ENCODE data around the gene TESPA1. TPM values are rescaled to one million over a fixed set of nuclear protein-coding genes. Genes with fewer than 3 reads are reported as not detected.
"Not testable (repeated sequence)": the region's sequence is repeated elsewhere in the genome, so short reads cannot be mapped to it uniquely, and the experiment has no call there.

TESPA1 gene
- total RNA-seq, 2 donors from 2014 or later, result 0.28 TPM; not detected in 1

GRCh38 chr12:54989829-54990228, 5.3 kb upstream of the TESPA1 start:
- no peaks in the 10 kb centered on the region for H3K36me3 ChIP-seq
- no peaks in the 10 kb centered on the region for H3K4me1 ChIP-seq (ENCODE audit: control insufficient read depth in 1 of 2, low read depth in 2 of 2)
- no peak overlapping the region for H3K27ac ChIP-seq
- no peaks in the 10 kb centered on the region for H3K9me3 ChIP-seq
- DNase-seq (ENCODE audit: low spot score) (no peak), ATAC-seq (ENCODE audit: insufficient number of reproducible peaks, low FRiP score, low read depth) (no peak)
- no peaks in the 10 kb centered on the region for H3K27me3 ChIP-seq (replicated peaks; ENCODE audit: insufficient read depth)
- H3K4me3 ChIP-seq, result no peak overlapping the region
- TF ChIP-seq CTCF (IDR thresholded peaks at IDR 0.05), result no peak

- no peak for TF ChIP-seq CTCF (IDR thresholded peaks at IDR 0.05)
- Histone ChIP-seq H3K36me3 (no peaks in the 10 kb centered on the region), H3K27ac (no peak overlapping the region), H3K9me3 (no peaks in the 10 kb centered on the region), H3K27me3 (replicated peaks; ENCODE audit: insufficient read depth) (no peaks in the 10 kb centered on the region), H3K4me1 (ENCODE audit: control insufficient read depth in 1 of 2, low read depth in 2 of 2) (no peaks in the 10 kb centered on the region), H3K4me3 (no peak overlapping the region)
- DNase-seq (ENCODE audit: low spot score) (no peak), ATAC-seq (ENCODE audit: insufficient number of reproducible peaks, low FRiP score, low read depth) (no peak)
These were observed 4.0 kb upstream of the TESPA1 start for GRCh38 chr12:54988402-54989054.

- H3K4me1 ChIP-seq (ENCODE audit: control insufficient read depth in 1 of 2, low read depth in 2 of 2), result no peaks in the 10 kb centered on the region
- no peaks in the 10 kb centered on the region for H3K27me3 ChIP-seq (replicated peaks; ENCODE audit: insufficient read depth)
- no peaks in the 10 kb centered on the region for H3K36me3 ChIP-seq
- no peak for TF ChIP-seq CTCF (IDR thresholded peaks at IDR 0.05)
- DNase-seq (ENCODE audit: low spot score) (no peak), ATAC-seq (ENCODE audit: insufficient number of reproducible peaks, low FRiP score, low read depth) (no peak)
- H3K4me3 ChIP-seq, result no peak overlapping the region
- no peaks in the 10 kb centered on the region for H3K9me3 ChIP-seq
- no peak overlapping the region for H3K27ac ChIP-seq
These were observed 3.2 kb upstream of the TESPA1 start for GRCh38 chr12:54987611-54988231.

GRCh38 chr12:54986773-54987172, 2.2 kb upstream of the TESPA1 start:
- not testable (repeated sequence) for H3K4me3 ChIP-seq; H3K27me3 ChIP-seq (replicated peaks; ENCODE audit: insufficient read depth); H3K4me1 ChIP-seq (ENCODE audit: control insufficient read depth in 1 of 2, low read depth in 2 of 2); DNase-seq (ENCODE audit: low spot score); H3K27ac ChIP-seq; H3K9me3 ChIP-seq; ATAC-seq (ENCODE audit: insufficient number of reproducible peaks, low FRiP score, low read depth); H3K36me3 ChIP-seq

- Histone ChIP-seq H3K4me1 (ENCODE audit: control insufficient read depth in 1 of 2, low read depth in 2 of 2) (no peaks in the 10 kb centered on the region), H3K4me3 (no peak overlapping the region), H3K27me3 (replicated peaks; ENCODE audit: insufficient read depth) (no peaks in the 10 kb centered on the region), H3K9me3 (no peaks in the 10 kb centered on the region), H3K27ac (no peak overlapping the region), H3K36me3 (no peaks in the 10 kb centered on the region)
- DNase-seq (ENCODE audit: low spot score) (no peak), ATAC-seq (ENCODE audit: insufficient number of reproducible peaks, low FRiP score, low read depth) (no peak)
- no peak for TF ChIP-seq CTCF (IDR thresholded peaks at IDR 0.05)
These were observed 943 bp downstream of the TESPA1 start for GRCh38 chr12:54983536-54984101.
